GM19099 (cell line): ENCODE results near the gene SAPCD1.

Source experiments
- POLR2A ChIP-seq: IDR thresholded peaks from 3 replicates; pipeline ENCODE4 v1.6.1; 2011; ENCODE audit warnings: low read depth; ENCODE audit not compliant: insufficient read length; ENCODE audit errors: extremely low read depth

Gene SAPCD1

DNA sequence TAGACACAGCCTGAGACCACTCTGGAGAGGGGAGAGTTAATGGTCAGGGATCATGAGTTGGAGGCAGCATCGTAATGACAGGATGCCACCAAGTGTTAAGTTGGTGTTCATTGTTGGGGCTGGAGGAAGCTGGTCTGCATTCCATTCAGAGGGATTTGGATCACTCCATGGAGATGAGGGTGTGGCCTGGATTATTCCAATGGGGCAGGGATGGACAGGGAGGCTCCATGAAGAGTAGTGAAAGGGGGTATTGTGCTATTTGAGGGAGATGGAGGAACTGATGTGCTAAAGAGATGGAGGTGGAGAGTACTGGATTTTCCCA lies 1.1 kb downstream of the SAPCD1 start:
- no peak for TF ChIP-seq POLR2A

DNA sequence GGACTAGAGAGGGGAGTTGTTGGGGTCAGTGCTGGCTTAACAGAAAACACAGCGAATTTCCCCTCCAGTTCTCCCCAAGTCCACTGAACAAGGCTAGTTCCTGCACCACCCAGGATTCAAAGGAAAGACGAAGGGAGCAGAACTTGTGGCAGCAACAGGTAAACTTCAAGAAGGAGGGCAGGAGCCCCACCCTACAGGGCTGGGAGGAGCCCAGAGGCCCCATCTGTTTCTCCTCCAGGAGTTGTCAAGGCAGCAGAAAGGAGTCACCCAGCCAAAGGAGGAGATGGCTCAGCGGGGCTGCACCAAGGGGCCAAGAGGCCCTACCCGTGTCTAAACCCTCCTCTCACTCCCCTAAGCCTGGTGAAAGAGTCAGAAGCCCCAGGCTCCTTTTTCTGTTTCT lies 1.7 kb downstream of the SAPCD1 start:
- no peak for TF ChIP-seq POLR2A

DNA sequence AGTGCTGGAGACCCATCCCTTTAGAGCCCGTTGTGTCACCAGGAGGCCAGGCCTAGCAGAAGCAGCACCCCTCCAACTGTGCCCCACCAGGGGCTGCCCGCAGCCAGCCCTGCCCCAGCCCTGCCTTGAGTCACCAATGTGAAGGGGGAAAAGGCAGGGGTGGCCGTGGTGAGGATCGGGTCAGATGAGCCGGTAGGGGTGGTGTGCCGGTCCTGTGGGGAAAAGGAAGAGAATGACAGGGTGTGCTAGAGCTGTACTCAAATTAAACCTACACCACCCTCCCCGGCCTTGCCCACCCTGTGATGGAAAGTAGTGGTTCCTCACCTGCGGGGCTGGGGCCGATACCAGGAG lies 3.1 kb downstream of the SAPCD1 start:
- no peak for TF ChIP-seq POLR2A

DNA sequence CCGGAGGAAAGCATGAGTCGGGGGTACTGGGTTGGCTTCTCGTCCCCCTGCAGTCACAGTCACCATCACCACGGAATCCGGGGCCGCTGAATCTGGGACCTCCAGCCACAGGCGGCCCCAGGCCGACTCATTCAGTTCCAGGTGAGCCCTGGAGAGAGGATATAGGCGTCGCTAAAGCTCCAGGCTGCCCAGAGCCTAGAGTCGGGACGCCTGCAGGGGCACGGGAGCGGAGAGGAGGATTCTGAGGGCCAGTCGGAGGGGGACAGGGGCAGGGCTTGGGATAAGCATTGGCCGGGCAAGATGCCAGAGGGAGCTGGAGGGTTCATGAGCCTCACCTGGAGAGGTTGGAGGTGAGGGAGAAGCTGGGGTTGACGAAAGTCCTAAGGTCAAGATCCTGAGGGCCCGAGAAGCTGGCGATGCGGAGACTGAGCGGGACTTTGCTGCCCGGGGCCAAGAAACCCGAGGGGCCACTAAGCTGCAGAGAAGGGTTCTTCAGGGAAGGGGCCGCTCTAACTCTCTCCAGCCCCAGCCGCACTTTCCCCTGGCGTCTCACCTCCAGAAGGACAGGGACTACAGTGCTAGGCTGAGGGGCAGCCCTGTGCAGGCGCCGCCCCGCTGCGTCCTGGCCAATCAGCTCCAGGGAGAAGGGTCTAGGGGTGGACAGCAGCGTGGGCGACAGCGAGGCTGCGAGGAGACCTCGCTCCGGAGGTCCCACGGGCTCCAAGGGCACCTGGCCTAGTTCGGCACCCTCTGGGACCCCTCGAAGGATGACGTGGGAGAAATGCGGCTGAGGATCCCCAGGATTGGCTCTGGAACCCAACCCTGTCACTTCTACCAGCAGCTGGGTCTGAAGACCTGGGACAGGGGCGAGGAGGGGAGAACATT lies 3.7 kb downstream of the SAPCD1 start:
- no peak for TF ChIP-seq POLR2A

DNA sequence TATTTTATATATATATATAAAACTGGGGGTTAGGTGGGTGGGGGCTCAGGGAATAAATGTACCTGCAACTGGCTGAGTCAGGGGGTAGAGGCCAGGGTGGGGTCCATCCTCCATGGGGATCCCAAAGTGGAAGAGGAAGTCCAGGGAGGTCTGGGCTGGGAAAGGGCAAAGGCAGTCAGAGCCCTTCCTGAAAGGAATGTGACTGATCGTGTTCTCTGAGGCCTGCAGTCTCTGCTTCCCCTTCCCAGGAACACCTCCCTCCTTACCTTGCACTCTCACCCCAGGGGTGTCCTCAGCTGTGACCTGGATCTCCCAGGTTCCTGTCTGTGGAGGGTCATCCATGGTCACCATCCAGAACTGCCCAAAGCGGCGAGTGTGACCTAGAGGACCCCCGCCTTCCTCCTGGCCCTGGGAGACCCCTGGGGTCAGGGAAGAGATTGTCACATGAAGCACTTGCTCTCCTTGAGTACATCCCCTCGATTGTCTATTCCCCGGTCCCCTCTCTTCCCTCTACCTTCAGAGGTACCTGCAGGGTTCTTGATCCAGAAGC lies 4.7 kb downstream of the SAPCD1 start:
- no peak for TF ChIP-seq POLR2A

DNA sequence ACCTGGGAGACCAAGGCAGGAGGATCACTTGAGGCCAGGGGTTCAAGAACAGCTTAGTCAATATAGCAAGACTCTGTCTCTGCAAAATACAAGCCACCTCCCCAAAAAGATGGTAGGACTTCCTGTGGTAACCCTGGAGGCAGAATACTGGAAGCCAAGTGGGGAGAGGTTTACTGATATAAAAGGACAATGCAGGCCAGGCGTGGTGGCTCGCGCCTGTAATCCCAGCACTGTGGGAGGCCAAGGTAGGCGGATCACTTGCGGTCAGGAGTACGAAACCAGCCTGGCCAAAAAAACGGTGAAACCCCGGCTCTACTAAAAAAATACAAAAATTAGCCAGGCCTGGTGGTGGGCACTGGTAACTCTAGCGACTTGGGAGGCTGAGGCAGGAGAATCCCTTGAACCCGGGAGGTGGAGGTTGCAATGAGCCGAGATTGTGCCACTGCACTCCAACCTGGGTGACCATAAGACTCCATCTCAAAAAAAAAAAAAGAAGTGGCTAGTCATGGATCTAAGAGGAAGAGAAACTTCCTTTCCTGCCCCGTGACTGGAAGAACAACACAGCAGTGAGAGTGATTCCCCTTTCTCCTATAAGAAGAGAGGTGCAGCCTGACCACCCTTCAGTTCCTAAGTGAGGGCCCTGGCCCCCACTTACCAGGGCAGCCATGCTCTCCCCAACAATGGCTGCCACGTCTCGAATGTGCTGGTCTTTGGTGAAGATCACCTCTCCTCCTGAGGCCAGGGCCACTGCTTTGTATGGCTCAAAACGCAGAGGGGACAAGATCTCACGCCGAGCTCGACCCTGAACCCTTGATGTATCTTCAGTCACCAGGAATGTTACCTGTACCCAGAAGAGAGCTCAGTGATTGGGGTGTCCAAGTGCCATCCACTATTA lies 6.2 kb downstream of the SAPCD1 start:
- no peak for TF ChIP-seq POLR2A

DNA sequence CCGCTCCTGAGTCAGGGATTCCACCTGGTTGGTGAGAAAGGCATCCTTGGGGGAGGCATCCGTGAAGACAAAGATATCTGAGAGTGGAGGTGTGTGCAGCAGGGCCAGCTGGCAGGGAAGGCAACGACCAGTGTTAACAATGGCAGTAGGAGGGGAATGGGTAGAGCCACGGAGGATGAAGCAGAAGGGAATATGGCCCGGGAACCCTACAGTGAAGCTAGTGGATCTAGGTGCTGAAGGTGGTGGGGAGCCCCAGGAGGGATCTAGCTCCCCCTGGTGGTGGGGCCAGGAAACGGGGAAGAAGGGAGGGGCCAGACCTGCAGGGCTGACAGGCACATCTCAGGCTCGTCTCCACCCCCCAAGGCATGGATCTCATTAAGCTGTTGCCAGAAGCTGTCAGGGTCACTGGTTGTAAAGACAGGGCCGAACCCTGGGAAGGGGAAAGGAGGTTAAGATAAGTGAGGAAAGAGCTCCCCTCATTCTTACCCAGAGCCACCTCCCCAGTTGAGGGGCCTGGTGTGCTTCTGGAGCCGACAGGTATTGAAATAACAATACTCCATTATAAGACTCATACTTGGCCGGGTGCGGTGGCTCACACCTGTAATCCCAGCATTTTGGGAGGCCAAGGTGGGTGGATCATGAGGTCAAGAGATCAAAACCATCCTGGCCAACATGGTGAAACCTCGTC lies 7.4 kb downstream of the SAPCD1 start:
- TF ChIP-seq POLR2A, result no peak

DNA sequence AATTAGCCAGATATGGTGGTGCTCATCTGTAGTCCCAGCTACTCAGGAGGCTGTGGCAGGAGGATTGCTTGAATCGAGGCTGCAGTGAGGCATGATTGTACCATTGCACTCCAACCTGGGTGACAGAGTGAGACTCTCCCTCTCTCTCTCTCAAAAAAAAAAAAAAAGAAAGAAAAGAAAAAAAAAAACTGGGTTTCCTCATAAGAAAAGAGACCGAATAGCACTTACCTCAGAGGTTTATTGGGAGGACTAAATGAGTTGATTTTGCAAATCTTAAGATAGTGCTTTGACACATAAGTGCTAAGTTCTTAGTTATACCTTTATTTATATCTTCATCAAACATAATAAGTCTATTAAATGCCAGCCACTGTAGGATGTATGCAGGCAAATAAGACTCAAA lies 8.4 kb downstream of the SAPCD1 start:
- TF ChIP-seq POLR2A, result no peak

DNA sequence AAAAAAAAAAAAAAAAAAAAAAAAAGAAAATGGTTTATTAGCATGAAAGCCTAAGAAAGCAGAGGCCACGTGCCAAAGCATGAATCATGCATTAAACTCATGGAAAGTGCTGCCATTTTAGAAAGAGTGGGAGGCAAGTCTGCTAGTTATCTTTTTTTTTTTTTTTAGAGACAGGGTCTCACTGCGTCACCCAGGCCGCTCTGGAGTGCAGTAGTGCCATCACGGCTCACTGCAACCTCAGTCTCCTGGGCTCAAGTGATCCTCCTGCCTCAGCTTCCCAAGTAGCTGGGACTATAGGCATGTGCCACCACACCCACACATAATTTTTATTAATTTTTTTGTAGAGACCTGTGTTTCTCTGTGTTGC lies 9.5 kb downstream of the SAPCD1 start:
- TF ChIP-seq POLR2A, result no peak

DNA sequence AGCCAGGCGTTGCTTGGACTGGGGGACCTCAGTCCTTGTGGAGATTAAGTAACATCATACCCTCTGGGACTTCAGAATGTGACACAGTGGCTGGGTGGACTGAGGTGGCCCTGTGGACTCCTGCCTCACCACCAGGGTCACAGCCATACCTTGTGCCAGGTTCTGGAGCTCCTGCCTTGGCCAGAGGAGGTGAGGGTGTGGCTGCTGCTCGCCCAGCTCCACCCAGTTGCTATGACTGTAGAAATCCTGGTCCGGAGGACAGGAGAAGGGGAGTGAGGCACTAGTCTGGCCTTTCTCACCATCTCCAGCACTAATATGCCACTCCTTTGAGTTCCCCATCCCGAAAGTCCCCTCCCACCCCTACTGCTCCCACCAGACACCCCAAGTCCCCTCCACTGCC lies 12.7 kb downstream of the SAPCD1 start:
- no peak for TF ChIP-seq POLR2A

DNA sequence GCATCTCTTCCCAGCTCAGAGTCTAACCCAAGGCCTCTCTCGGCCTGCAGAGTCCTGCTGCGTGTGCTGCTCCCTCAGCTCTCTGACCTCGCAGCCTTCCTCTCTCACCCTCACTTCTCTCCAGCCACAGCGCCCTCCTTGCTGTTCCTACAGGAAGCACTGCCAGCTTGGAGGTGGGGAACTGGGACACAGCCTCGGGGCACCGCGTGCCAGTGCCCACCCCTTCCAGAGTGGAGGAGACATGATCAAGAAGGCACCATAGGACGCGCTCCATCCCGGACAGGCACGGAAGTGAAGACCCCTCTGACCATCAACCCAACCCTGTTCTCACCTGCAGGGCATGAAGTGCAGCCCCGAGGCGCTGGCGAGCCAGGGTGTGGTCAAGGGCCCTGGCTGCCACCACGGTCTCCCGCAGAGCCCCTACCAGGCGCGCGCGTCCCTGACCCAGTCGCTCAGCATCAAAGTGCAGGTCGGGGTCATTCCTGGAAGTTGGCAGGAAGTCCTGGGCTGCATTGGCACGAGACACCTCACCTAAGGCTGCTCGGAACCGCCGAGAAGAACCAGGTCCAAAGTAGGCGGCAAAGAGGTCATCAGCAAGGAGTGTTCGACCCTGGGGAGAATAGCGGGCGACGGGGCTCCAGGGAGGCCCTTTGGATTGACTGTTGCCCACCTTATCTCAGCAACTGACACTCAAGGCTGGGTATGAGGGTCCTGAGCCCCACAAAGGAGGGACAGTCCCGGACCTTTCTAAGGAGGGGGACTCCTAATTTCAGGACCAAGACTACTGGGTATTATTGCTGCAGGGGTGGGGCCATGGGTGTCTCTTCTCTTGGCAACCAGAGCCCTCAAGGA lies 13.4 kb downstream of the SAPCD1 start:
- no peak for TF ChIP-seq POLR2A

DNA sequence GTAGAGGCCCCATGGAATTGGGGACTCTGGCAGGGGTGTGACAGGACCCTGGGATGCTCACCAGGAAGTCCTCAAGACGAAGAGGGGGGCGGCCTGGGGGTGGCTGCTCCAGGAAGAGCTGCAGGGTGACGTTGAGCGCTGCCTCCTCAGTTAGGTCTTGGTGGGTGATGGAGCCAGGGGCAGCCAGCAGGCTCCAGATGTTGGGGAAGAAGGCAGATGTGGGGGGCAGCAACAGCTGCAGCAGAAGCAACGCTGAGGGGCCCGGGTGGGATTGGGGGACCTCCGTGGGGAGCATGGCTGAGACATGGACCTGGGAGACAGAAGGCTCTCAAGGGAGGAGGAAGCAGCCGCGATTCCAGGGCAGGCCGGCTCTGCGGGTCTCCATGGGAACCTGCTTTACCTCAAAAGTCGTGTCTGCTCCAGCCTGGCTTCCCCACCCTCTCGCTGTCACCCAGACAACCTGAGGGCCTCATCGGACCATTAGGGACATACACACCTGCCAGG lies 14.1 kb downstream of the SAPCD1 start:
- TF ChIP-seq POLR2A, result no peak

DNA sequence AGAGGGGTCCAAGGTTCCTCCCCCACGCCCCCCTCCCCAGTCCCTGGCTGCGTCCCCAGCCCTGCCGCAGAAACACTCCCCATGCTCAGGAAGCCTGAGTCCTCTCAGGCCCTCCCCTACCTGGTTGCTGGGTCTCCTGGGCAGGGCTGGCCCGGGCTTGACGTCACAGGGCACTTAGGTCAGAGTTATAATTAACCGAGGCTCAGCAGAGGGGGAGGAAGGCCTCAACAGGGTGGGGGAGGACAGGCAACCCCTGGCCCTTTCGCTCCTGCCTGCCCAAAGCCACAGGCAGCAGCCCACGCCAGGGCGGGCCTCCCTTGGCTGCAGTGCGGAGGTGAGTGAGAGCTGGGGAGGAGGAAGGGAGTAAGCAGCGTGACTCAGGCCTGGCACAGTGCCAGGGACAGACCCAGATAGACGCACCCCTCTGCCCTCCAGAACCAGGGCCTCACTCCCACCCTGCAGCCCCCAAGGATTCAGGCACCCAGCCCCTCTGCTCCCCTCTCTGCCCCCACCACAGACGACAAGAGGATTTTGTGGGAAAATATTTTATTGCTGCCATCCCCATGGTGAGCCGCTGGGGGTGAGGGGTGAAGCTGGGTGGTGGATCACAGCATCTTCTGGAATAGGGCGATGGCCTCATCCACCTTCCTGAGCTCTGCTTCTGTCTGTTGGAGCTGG lies 14.7 kb downstream of the SAPCD1 start, which contains the start of gene VWA7:
Gene VWA7, minus strand, starts transcription at position 340 of the 678 bp plus-strand sequence. CDS start 549 bp downstream, outside the sequence.
- TF ChIP-seq POLR2A, result no peak

DNA sequence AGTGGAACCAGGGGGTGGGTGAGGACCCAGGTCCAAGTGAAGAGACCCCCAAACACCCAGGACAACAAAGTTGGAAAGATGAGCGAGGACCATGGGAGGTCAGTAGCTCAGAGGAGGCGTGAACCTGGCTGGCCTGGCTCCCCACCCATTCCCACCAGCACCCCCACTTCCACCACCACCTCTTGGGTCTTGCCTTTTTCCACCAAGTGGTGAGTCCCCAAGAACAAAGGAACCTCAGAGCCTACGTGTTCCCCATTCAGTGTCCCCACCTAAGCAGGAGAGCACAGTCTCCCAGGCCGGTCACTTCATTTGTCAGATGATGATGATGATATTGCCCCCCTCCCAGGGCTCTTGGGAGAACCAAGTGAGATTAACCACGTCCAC lies 15.2 kb downstream of the SAPCD1 start:
- TF ChIP-seq POLR2A, result no peak
